ENCODE data around the gene POLG. TPM values are rescaled to one million over a fixed set of nuclear protein-coding genes. Genes with fewer than 3 reads are reported as not detected.
A peak's percentile ranks its signal among the peaks of the same experiment; 100 is the strongest.

The POLG gene
- total and polyA plus RNA-seq, 2 of the 13 experiments (the other 11 are each of a cell fraction or from before 2014, with no cell fraction given) = 26.6 to 35.5 TPM

- TF ChIP-seq ZSCAN5A (CRISPR knock-in tag; IDR thresholded peaks at IDR 0.05; ENCODE audit: borderline replicate concordance) = no peak
- no peak for TF ChIP-seq FOXA1 (IDR thresholded peaks at IDR 0.05)
- TF ChIP-seq FOXA1 (CRISPR knock-in tag; IDR thresholded peaks at IDR 0.05) = no peak
- TF ChIP-seq SSRP1 (CRISPR knock-in tag; IDR thresholded peaks at IDR 0.05) = no peak
- TF ChIP-seq PRDM15 (CRISPR knock-in tag; IDR thresholded peaks at IDR 0.05) = peak; percentile 63; the same call in 1 of the 2 replicates
- TF ChIP-seq ETV5 (CRISPR knock-in tag; IDR thresholded peaks at IDR 0.05; ENCODE audit: borderline replicate concordance) = no peak
- TF ChIP-seq ZNF460 (CRISPR knock-in tag; IDR thresholded peaks at IDR 0.05; ENCODE audit: borderline replicate concordance) = no peak
- no peak for TF ChIP-seq ZNF629 (CRISPR knock-in tag; conservative IDR thresholded peaks at IDR 0.05)
- no peak for TF ChIP-seq ZNF883 (CRISPR knock-in tag; IDR thresholded peaks at IDR 0.05; ENCODE audit: not compliant biosample characterization)
- peak; percentile 67; the same call in 1 of the 2 replicates for TF ChIP-seq IKZF5 (CRISPR knock-in tag; IDR thresholded peaks at IDR 0.05)
- no peak for TF ChIP-seq ZNF333 (CRISPR knock-in tag; IDR thresholded peaks at IDR 0.05; ENCODE audit: borderline replicate concordance)
- TF ChIP-seq NFYB (CRISPR knock-in tag; IDR thresholded peaks at IDR 0.05) = no peak; the same call in 1 of the 2 replicates
- no peak for TF ChIP-seq PPARG (CRISPR knock-in tag; conservative IDR thresholded peaks at IDR 0.05)
- no peak for TF ChIP-seq ATF7-NPFF (CRISPR knock-in tag; IDR thresholded peaks at IDR 0.05; ENCODE audit: low read depth)
- peak; percentile 95; the same call in 1 of the 2 replicates for TF ChIP-seq ZBTB44 (CRISPR knock-in tag; IDR thresholded peaks at IDR 0.05)
- TF ChIP-seq RARA (CRISPR knock-in tag; IDR thresholded peaks at IDR 0.05) = peak; percentile 58
- 0 out of 2 replicates have a peak, but pooled peaks have one; percentile 34 for TF ChIP-seq PRMT3 (CRISPR knock-in tag; IDR thresholded peaks at IDR 0.05; ENCODE audit: borderline replicate concordance, low read depth)
- TF ChIP-seq ZNF770 (CRISPR knock-in tag; IDR thresholded peaks at IDR 0.05) = no peak
- TF ChIP-seq ZNF501 (CRISPR knock-in tag; IDR thresholded peaks at IDR 0.05) = no peak
- no peak for TF ChIP-seq SKI (IDR thresholded peaks at IDR 0.05; ENCODE audit: partially characterized antibody)
Observed at GRCh38 chr15:89361451-89362202, 27.0 kb upstream of the POLG start (continued).

All from HepG2 (cell line).